Stomach (tissue), 4 donors: Measurements from ENCODE around the gene TMPRSS11B.

Experiments used
- POLR2AphosphoS5 ChIP-seq, 3 donors: sonication (generic); formaldehyde crosslinking; IDR thresholded peaks; one replicate each; pipeline ENCODE4 v1.6.1; 2016; ENCODE audit warnings: antibody characterized with exemption in 3 of 3
- TF ChIP-seq, protein P1 (sequence below), 7 experiments: fragments of 450-650 bp in 4 of 7; fragments of 200-600 bp in 3 of 7; sonication (generic) in 3 of 7; IDR thresholded peaks; one replicate each; pipeline ENCODE4 v1.5.1; 2016 to 2019; ENCODE audit warnings: antibody characterized with exemption in 7 of 7, control low read depth in 2 of 7, mild to moderate bottlenecking in 1 of 7

DNA sequence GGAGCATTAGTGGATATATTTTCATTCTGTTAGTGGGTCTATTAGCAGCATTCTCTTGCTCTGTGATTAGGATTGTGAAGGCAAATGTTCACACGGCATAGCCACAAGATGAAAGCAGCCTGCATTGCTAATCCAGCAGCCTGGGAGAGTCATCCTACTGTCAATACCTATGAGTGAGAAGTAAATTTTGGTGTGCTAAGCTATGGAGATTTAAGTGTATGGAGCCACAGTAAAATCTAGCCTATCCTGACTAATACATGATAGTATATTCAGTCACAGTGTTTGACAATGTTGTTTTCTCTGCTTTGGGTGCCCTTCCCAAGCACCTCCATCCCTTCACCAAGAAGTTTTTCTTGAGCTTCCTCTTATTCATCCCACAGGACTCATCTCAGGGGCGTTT, 68.6 kb downstream of the TMPRSS11B start:
- TF ChIP-seq POLR2AphosphoS5 (IDR thresholded peaks at IDR 0.05): no peak
- TF ChIP-seq, protein P1, sequence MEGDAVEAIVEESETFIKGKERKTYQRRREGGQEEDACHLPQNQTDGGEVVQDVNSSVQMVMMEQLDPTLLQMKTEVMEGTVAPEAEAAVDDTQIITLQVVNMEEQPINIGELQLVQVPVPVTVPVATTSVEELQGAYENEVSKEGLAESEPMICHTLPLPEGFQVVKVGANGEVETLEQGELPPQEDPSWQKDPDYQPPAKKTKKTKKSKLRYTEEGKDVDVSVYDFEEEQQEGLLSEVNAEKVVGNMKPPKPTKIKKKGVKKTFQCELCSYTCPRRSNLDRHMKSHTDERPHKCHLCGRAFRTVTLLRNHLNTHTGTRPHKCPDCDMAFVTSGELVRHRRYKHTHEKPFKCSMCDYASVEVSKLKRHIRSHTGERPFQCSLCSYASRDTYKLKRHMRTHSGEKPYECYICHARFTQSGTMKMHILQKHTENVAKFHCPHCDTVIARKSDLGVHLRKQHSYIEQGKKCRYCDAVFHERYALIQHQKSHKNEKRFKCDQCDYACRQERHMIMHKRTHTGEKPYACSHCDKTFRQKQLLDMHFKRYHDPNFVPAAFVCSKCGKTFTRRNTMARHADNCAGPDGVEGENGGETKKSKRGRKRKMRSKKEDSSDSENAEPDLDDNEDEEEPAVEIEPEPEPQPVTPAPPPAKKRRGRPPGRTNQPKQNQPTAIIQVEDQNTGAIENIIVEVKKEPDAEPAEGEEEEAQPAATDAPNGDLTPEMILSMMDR (IDR thresholded peaks at IDR 0.05): no peak
